Panc1 (cell line): ENCODE measurements around the gene URGCP. TPM values are rescaled to one million over a fixed set of nuclear protein-coding genes. Genes with fewer than 3 reads are reported as not detected.

Experiments
- ATAC-seq: fragments of 200-7000 bp; cut with Tn5 transposase; 2 replicates; pipeline ENCODE4 v1.9.1; 2020; ENCODE audit warnings: mild to moderate bottlenecking, moderate library complexity
- BruUV-seq: library from RNA; stranded (reverse); fragments of 400-500 nt; replicated peaks from 2 replicates; lab custom pipeline; 2021; lab: Mats Ljungman, UMichigan
- CTCF ChIA-PET: fragments of 300-600 bp; sonication (Branson Sonifier 250); formaldehyde crosslinking; loops from one replicate; lab custom pipeline; 2022; ENCODE audit warnings: antibody characterized with exemption; lab: Charles Lee
- POLR2A ChIA-PET: fragments of 300-600 bp; sonication (Branson Sonifier 250); formaldehyde crosslinking; loops from one replicate; lab custom pipeline; 2022; ENCODE audit warnings: antibody characterized with exemption; lab: Charles Lee
- DNase-seq: peaks from one replicate; pipeline ENCODE4 v3.0.0-alpha.2; 2010; ENCODE audit warnings: low read depth, low spot score
- H3K27ac ChIP-seq: 2 replicates; pipeline ENCODE4 v1.5.1; 2011; ENCODE audit warnings: mild to moderate bottlenecking, low read length, inconsistent platforms
- H3K27me3 ChIP-seq: fragments of 200-500 bp; sonication (Bioruptor generic); 2 replicates; pipeline ENCODE4 v1.6.0; 2014; ENCODE audit warnings: low read length, inconsistent platforms; ENCODE audit not compliant: control insufficient read depth, insufficient read depth
- H3K36me3 ChIP-seq: fragments of 200-500 bp; sonication (Bioruptor generic); 2 replicates; pipeline ENCODE4 v1.5.1; 2014; ENCODE audit warnings: inconsistent platforms, mild to moderate bottlenecking, low read length, moderate library complexity; ENCODE audit not compliant: control insufficient read depth, insufficient read depth
- H3K4me1 ChIP-seq: 2 replicates; pipeline ENCODE4 v1.5.1; 2011; ENCODE audit warnings: inconsistent platforms, mild to moderate bottlenecking, low read length, moderate library complexity; ENCODE audit not compliant: control insufficient read depth, insufficient read depth
- H3K4me3 ChIP-seq, 2 experiments: 2 replicates each; pipeline ENCODE4 v1.5.1; 2011 to 2012; ENCODE audit warnings: low read depth in 2 of 2, low read length in 2 of 2, mild to moderate bottlenecking in 2 of 2, inconsistent platforms in 1 of 2, moderate library complexity in 1 of 2
- H3K9me3 ChIP-seq: fragments of 200-500 bp; sonication (Bioruptor generic); 2 replicates; pipeline ENCODE4 v1.5.1; 2014; ENCODE audit warnings: low read depth, mild to moderate bottlenecking, inconsistent platforms, low read length, moderate library complexity; ENCODE audit not compliant: control insufficient read depth, insufficient read depth
- POLR2AphosphoS5 ChIP-seq: IDR thresholded peaks from 2 replicates; pipeline ENCODE4 v1.6.1; 2012; ENCODE audit warnings: mild to moderate bottlenecking, low read depth, low read length, moderate library complexity
- SIN3A ChIP-seq: IDR thresholded peaks from 2 replicates; pipeline ENCODE4 v1.6.1; 2012; ENCODE audit warnings: low read depth, mild to moderate bottlenecking, low read length, moderate library complexity, borderline replicate concordance; ENCODE audit not compliant: insufficient read depth
- TCF7L2 ChIP-seq: IDR thresholded peaks from 2 replicates; pipeline ENCODE4 v1.6.1; 2011; ENCODE audit warnings: mild to moderate bottlenecking, low read depth, low read length, inconsistent platforms
- in situ Hi-C: cut with HindIII; loops from 2 replicates; pipeline ENCODE4 v1.10.0; 2016; ENCODE audit warnings: low sequenced_read_pairs, low pct_unique_long_range_greater_than_20kb
- intact Hi-C: fragments of 100-400 bp; cut with micrococcal nuclease; formaldehyde crosslinking; loops from one replicate; pipeline ENCODE4 v1.10.0; 2022; ENCODE audit not compliant: unreplicated experiment
- total RNA-seq: library from RNA; stranded (reverse); gene quantifications from one replicate; pipeline ENCODE4 v1.2.1, GENCODE V29; 2021; ENCODE audit not compliant: unreplicated experiment
- TF ChIP-seq, protein P1 (sequence below), 2 experiments: IDR thresholded peaks; 2 replicates each; pipeline ENCODE4 v1.6.1; 2011 to 2012; ENCODE audit warnings: low read depth in 2 of 2, control low read depth in 1 of 2, low read length in 1 of 2, mild to moderate bottlenecking in 1 of 2, moderate library complexity in 1 of 2; ENCODE audit not compliant: insufficient read depth in 1 of 2
- TF ChIP-seq, protein P2 (sequence below): fragments of 450-650 bp; IDR thresholded peaks from 2 replicates; pipeline ENCODE4 v1.5.1; 2017; ENCODE audit warnings: mild to moderate bottlenecking

The URGCP gene
- total RNA-seq, 1 experiment from 2014 or later = 34.3 TPM

DNA sequence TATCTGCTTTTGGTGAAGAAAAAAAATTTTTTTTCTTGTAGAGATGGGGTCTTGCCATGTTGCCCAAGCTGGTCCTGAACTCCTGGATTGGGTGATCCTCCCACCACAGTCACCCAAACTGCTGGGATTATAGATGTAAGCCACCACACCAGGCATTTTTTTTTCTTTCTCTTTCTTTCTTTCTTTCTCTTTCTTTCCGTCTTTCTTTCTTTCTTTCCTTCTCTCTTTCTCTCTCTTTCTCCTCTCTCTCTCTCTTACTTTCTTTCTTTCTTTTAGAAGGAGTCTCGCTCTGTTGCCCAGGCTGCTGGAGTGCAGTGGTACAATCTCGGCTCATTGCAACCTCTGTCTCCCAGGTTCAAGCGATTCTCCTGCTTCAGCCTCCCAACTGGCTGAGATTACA is 16.3 kb upstream of the URGCP start:
- CTCF ChIA-PET = interaction anchor here (0.6 kb wide), 1 partner anchor 1064 kb away, joined by 3 read pairs; no protein-coding TSS in a partner anchor
- POLR2A ChIA-PET = interaction anchor here (0.7 kb wide), 2 partner anchors 28 to 83 kb away, joined by 3 to 8 read pairs; no protein-coding TSS in a partner anchor
- no peaks in the 10 kb centered on the region for H3K9me3 ChIP-seq
- H3K4me1 ChIP-seq = no peaks in the 10 kb centered on the region
- intact Hi-C loops (no loop called here), in situ Hi-C loops (no loop called here)
- no peak for ATAC-seq
- DNase-seq = no peak
- no peaks in the 10 kb centered on the region for H3K36me3 ChIP-seq
- no peaks in the 10 kb centered on the region for H3K27me3 ChIP-seq
- H3K4me3 ChIP-seq = no peak overlapping the region
- no peak overlapping the region for H3K27ac ChIP-seq
- TF ChIP-seq POLR2AphosphoS5 (no peak), TCF7L2 (no peak), SIN3A (no peak)
- TF ChIP-seq, protein P1, sequence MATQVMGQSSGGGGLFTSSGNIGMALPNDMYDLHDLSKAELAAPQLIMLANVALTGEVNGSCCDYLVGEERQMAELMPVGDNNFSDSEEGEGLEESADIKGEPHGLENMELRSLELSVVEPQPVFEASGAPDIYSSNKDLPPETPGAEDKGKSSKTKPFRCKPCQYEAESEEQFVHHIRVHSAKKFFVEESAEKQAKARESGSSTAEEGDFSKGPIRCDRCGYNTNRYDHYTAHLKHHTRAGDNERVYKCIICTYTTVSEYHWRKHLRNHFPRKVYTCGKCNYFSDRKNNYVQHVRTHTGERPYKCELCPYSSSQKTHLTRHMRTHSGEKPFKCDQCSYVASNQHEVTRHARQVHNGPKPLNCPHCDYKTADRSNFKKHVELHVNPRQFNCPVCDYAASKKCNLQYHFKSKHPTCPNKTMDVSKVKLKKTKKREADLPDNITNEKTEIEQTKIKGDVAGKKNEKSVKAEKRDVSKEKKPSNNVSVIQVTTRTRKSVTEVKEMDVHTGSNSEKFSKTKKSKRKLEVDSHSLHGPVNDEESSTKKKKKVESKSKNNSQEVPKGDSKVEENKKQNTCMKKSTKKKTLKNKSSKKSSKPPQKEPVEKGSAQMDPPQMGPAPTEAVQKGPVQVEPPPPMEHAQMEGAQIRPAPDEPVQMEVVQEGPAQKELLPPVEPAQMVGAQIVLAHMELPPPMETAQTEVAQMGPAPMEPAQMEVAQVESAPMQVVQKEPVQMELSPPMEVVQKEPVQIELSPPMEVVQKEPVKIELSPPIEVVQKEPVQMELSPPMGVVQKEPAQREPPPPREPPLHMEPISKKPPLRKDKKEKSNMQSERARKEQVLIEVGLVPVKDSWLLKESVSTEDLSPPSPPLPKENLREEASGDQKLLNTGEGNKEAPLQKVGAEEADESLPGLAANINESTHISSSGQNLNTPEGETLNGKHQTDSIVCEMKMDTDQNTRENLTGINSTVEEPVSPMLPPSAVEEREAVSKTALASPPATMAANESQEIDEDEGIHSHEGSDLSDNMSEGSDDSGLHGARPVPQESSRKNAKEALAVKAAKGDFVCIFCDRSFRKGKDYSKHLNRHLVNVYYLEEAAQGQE (IDR thresholded peaks at IDR 0.05; ENCODE audit: insufficient read depth in 1 of 2, low read depth in 2 of 2, low read length in 1 of 2) = no peak
- TF ChIP-seq, protein P2, sequence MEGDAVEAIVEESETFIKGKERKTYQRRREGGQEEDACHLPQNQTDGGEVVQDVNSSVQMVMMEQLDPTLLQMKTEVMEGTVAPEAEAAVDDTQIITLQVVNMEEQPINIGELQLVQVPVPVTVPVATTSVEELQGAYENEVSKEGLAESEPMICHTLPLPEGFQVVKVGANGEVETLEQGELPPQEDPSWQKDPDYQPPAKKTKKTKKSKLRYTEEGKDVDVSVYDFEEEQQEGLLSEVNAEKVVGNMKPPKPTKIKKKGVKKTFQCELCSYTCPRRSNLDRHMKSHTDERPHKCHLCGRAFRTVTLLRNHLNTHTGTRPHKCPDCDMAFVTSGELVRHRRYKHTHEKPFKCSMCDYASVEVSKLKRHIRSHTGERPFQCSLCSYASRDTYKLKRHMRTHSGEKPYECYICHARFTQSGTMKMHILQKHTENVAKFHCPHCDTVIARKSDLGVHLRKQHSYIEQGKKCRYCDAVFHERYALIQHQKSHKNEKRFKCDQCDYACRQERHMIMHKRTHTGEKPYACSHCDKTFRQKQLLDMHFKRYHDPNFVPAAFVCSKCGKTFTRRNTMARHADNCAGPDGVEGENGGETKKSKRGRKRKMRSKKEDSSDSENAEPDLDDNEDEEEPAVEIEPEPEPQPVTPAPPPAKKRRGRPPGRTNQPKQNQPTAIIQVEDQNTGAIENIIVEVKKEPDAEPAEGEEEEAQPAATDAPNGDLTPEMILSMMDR = no peak
- BruUV-seq = no TSS peak

DNA sequence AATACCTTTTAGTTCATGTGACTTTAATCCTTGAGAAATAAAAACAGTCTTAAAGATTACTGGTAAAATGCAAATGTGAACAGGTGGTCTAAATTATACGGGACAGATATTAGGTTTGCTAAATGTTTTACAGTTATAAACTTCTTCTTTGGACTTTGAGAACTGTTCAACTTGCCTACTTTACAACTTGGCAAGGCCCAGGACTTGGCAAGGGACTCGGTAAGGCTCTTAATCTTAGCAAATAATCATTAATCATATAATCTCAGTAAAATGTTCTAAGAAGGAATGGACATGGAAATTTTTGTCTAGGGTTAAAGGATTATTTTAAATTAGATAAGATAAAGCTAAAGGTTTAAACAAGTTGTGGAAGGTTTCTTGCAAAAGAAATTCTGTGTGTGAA is 15.0 kb upstream of the URGCP start:
- H3K9me3 ChIP-seq = no peaks in the 10 kb centered on the region
- H3K27me3 ChIP-seq = no peaks in the 10 kb centered on the region
- CTCF ChIA-PET = no interaction called here
- in situ Hi-C loops (no loop called here), intact Hi-C loops (no loop called here)
- BruUV-seq = no TSS peak
- TF ChIP-seq, protein P1 (IDR thresholded peaks at IDR 0.05; ENCODE audit: insufficient read depth in 1 of 2, low read depth in 2 of 2, low read length in 1 of 2) = no peak
- TF ChIP-seq TCF7L2 (no peak), SIN3A (no peak), POLR2AphosphoS5 (no peak)
- TF ChIP-seq, protein P2 = no peak
- H3K27ac ChIP-seq = no peak overlapping the region
- H3K4me3 ChIP-seq = no peak overlapping the region
- POLR2A ChIA-PET = interaction anchor here (0.7 kb wide), 1 partner anchor 42 kb away, joined by 3 read pairs; no protein-coding TSS in a partner anchor
- no peaks in the 10 kb centered on the region for H3K36me3 ChIP-seq
- ATAC-seq = no peak
- no peaks in the 10 kb centered on the region for H3K4me1 ChIP-seq
- no peak for DNase-seq
